Transverse colon (tissue), 4 donors: ENCODE data around the gene GOPC.

Source experiments
- POLR2AphosphoS5 ChIP-seq, 3 donors: sonication (generic); formaldehyde crosslinking; IDR thresholded peaks; one replicate each; pipeline ENCODE4 v1.6.1; 2016; ENCODE audit warnings: antibody characterized with exemption in 3 of 3
- TF ChIP-seq, protein P1 (sequence below), 5 experiments: fragments of 200-600 bp in 3 of 5; fragments of 450-650 bp in 2 of 5; sonication (generic) in 3 of 5; IDR thresholded peaks; 1 replicate in 2 of 5; 2 replicates in 3 of 5; pipeline ENCODE4 v1.5.1; 2016 to 2017; ENCODE audit warnings: antibody characterized with exemption in 5 of 5, inconsistent platforms in 3 of 5, mild to moderate bottlenecking in 2 of 5, moderate library complexity in 1 of 5

GRCh38 chr6:117601811-117602150 lies 530 bp downstream of the GOPC start:
- TF ChIP-seq, protein P1, sequence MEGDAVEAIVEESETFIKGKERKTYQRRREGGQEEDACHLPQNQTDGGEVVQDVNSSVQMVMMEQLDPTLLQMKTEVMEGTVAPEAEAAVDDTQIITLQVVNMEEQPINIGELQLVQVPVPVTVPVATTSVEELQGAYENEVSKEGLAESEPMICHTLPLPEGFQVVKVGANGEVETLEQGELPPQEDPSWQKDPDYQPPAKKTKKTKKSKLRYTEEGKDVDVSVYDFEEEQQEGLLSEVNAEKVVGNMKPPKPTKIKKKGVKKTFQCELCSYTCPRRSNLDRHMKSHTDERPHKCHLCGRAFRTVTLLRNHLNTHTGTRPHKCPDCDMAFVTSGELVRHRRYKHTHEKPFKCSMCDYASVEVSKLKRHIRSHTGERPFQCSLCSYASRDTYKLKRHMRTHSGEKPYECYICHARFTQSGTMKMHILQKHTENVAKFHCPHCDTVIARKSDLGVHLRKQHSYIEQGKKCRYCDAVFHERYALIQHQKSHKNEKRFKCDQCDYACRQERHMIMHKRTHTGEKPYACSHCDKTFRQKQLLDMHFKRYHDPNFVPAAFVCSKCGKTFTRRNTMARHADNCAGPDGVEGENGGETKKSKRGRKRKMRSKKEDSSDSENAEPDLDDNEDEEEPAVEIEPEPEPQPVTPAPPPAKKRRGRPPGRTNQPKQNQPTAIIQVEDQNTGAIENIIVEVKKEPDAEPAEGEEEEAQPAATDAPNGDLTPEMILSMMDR (IDR thresholded peaks at IDR 0.05): no peak
- TF ChIP-seq POLR2AphosphoS5 (IDR thresholded peaks at IDR 0.05): no peak
